ENCODE data around the gene INPP4A.

Gene INPP4A

DNA sequence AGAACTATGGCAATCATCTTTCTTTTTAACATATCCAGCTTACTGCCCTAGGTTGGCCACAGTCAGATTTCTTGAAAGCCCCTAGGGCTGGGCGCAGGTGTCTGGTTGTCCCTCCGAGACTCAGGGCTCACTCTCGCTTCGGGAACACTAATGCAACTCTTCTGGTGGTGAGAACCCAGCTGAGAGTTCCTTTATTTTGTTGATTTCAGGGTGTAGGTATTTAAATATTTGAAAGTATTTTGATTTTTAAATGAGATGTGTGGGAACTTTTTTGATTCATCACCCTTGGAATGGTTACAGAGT is 40.7 kb downstream of the INPP4A start (continued):
- TF ChIP-seq, protein P1, sequence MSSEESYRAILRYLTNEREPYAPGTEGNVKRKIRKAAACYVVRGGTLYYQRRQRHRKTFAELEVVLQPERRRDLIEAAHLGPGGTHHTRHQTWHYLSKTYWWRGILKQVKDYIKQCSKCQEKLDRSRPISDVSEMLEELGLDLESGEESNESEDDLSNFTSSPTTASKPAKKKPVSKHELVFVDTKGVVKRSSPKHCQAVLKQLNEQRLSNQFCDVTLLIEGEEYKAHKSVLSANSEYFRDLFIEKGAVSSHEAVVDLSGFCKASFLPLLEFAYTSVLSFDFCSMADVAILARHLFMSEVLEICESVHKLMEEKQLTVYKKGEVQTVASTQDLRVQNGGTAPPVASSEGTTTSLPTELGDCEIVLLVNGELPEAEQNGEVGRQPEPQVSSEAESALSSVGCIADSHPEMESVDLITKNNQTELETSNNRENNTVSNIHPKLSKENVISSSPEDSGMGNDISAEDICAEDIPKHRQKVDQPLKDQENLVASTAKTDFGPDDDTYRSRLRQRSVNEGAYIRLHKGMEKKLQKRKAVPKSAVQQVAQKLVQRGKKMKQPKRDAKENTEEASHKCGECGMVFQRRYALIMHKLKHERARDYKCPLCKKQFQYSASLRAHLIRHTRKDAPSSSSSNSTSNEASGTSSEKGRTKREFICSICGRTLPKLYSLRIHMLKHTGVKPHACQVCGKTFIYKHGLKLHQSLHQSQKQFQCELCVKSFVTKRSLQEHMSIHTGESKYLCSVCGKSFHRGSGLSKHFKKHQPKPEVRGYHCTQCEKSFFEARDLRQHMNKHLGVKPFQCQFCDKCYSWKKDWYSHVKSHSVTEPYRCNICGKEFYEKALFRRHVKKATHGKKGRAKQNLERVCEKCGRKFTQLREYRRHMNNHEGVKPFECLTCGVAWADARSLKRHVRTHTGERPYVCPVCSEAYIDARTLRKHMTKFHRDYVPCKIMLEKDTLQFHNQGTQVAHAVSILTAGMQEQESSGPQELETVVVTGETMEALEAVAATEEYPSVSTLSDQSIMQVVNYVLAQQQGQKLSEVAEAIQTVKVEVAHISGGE (tag by site-specific recombination; conservative IDR thresholded peaks at IDR 0.05; ENCODE audit: low read depth): no peak
- TF ChIP-seq GFI1B (tag by site-specific recombination; IDR thresholded peaks at IDR 0.05) (no peak), HOXA7 (CRISPR knock-in tag; IDR thresholded peaks at IDR 0.05; ENCODE audit: borderline replicate concordance) (no peak)
- TF ChIP-seq, protein P2, sequence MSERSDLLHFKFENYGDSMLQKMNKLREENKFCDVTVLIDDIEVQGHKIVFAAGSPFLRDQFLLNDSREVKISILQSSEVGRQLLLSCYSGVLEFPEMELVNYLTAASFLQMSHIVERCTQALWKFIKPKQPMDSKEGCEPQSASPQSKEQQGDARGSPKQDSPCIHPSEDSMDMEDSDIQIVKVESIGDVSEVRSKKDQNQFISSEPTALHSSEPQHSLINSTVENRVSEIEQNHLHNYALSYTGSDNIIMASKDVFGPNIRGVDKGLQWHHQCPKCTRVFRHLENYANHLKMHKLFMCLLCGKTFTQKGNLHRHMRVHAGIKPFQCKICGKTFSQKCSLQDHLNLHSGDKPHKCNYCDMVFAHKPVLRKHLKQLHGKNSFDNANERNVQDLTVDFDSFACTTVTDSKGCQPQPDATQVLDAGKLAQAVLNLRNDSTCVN (tag by site-specific recombination; optimal IDR thresholded peaks at IDR 0.05): no peak

DNA sequence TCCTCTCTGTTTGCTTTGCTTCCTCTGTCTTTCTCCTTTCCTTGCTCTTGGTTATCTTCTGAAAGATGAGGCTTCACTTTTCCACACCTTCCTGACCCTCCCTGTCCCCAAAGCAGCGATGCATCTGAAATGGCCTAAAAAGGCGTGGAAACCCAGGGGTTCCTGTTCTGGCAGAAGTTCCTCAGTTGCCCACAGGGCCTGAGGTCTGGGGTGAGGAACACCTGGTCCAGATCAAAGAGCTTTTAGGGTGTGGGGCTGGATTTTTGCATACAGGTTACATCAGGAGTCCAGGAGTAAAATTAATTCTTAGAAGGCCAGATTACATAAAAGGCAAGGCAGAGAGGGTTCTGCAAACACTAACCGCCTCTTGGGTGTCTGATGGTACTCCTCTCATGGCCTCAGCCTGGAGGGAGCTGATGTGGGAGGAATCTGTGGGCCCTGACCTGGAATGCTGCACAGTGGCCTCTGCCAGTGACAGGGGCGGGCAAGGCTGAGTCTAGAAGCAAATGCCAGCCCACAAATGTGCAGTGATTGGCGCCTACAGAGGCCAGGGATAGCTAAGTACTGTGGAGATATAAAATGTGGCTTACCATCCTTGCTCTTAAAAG is 41.8 kb downstream of the INPP4A start:
- Histone ChIP-seq H3K36me3 (ENCODE audit: control insufficient read depth in 2 of 2, insufficient read depth in 1 of 2, low read length in 2 of 2) (peaks cover 0 to 4% of the 10 kb centered on the region in 2 experiments; a peak in 1 of 3 replicates), H3K4me3 (ENCODE audit: low read depth, low read length) (no peak overlapping the region), H3K27ac (ENCODE audit: extremely low read depth, low read depth, low read length) (no peak overlapping the region), H3K4me1 (ENCODE audit: control insufficient read depth, insufficient read depth, low read length) (no peaks in the 10 kb centered on the region), H3K9me3 (ENCODE audit: control insufficient read depth, insufficient read depth, low read depth, low read length) (no peaks in the 10 kb centered on the region)
- TF ChIP-seq ZNF175 (tag by site-specific recombination; IDR thresholded peaks at IDR 0.05) (no peak), ZNF292 (tag by site-specific recombination; IDR thresholded peaks at IDR 0.05; ENCODE audit: borderline replicate concordance, low read depth) (no peak), EGR2 (tag by site-specific recombination; IDR thresholded peaks at IDR 0.05; ENCODE audit: low read depth) (peak; percentile 55; the same call in 1 of the 2 replicates), ZFHX2 (tag by site-specific recombination; conservative IDR thresholded peaks at IDR 0.05) (peak; percentile 25), ZSCAN16 (tag by site-specific recombination; IDR thresholded peaks at IDR 0.05) (no peak), FEZF1 (tag by site-specific recombination; IDR thresholded peaks at IDR 0.05) (no peak), ZNF140 (tag by site-specific recombination; IDR thresholded peaks at IDR 0.05) (no peak), ZNF366 (tag by site-specific recombination; conservative IDR thresholded peaks at IDR 0.05) (no peak)
- TF ChIP-seq, protein P3, sequence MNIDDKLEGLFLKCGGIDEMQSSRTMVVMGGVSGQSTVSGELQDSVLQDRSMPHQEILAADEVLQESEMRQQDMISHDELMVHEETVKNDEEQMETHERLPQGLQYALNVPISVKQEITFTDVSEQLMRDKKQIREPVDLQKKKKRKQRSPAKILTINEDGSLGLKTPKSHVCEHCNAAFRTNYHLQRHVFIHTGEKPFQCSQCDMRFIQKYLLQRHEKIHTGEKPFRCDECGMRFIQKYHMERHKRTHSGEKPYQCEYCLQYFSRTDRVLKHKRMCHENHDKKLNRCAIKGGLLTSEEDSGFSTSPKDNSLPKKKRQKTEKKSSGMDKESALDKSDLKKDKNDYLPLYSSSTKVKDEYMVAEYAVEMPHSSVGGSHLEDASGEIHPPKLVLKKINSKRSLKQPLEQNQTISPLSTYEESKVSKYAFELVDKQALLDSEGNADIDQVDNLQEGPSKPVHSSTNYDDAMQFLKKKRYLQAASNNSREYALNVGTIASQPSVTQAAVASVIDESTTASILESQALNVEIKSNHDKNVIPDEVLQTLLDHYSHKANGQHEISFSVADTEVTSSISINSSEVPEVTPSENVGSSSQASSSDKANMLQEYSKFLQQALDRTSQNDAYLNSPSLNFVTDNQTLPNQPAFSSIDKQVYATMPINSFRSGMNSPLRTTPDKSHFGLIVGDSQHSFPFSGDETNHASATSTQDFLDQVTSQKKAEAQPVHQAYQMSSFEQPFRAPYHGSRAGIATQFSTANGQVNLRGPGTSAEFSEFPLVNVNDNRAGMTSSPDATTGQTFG (tag by site-specific recombination; IDR thresholded peaks at IDR 0.05; ENCODE audit: borderline replicate concordance): no peak
- ChIA-PET POLR2A (no interaction called here), CTCF (interaction anchor here (0.5 to 2.6 kb wide), 7 partner anchors 12 to 325 kb away, joined by 3 to 14 read pairs (median 4); no protein-coding TSS in a partner anchor)

DNA sequence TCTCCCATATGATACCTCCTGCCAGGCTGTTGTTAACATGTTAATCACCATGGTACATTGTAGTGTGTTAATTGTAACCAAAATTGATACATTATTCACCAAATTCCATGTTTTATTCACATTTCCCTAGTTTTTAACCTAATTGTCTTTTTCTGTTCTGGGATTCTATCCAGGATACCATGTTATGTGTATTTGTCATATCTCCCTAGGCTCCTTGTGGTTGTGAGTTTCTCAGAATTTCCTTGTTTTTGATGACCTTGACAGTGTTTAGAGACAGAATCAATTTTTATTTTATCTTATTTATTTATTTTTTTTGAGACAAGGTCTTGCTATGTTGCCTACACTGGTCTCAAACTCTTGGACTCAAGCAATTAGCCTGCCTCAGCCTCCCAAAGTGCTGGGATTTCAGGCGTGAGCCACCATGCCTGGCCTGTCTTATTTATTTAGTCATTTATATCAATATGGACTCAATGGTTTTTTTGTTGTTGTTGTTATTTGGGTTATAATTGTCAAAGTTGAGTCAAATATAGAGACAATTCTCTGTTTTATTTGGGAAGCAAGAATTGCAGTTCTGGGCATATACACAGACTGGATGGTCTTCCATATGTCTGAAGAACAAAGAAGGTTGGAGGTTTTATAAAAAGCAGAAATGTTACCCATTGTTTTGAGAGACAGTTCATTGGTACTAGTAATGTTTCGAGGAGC is 42.6 kb downstream of the INPP4A start:
- CTCF ChIA-PET: interaction anchor here (0.5 to 2.6 kb wide), 21 partner anchors 8 to 780 kb away, joined by 3 to 14 read pairs (median 5); no protein-coding TSS in a partner anchor
- Histone ChIP-seq H3K4me3 (ENCODE audit: low read depth, low read length) (no peak overlapping the region), H3K4me1 (ENCODE audit: control insufficient read depth, insufficient read depth, low read length) (no peaks in the 10 kb centered on the region), H3K27ac (ENCODE audit: extremely low read depth, low read depth, low read length) (no peak overlapping the region), H3K9me3 (ENCODE audit: control insufficient read depth, insufficient read depth, low read depth, low read length) (no peaks in the 10 kb centered on the region), H3K36me3 (ENCODE audit: control insufficient read depth in 2 of 2, insufficient read depth in 1 of 2, low read length in 2 of 2) (peaks cover 0 to 4% of the 10 kb centered on the region in 2 experiments; a peak in 1 of 3 replicates)
- POLR2A ChIA-PET: interaction anchor here (1.4 kb wide), 1 partner anchor 21 kb away, joined by 5 read pairs; no protein-coding TSS in a partner anchor
- TF ChIP-seq ZNF311 (tag by site-specific recombination; IDR thresholded peaks at IDR 0.05; ENCODE audit: borderline replicate concordance) (no peak), KLF7 (tag by site-specific recombination; IDR thresholded peaks at IDR 0.05; ENCODE audit: borderline replicate concordance) (no peak), ZNF324 (tag by site-specific recombination; IDR thresholded peaks at IDR 0.05) (no peak), ZNF416 (tag by site-specific recombination; IDR thresholded peaks at IDR 0.05) (no peak), SETDB1 (IDR thresholded peaks at IDR 0.05; ENCODE audit: insufficient read length, low read length) (no peak)
- TF ChIP-seq, protein P4, sequence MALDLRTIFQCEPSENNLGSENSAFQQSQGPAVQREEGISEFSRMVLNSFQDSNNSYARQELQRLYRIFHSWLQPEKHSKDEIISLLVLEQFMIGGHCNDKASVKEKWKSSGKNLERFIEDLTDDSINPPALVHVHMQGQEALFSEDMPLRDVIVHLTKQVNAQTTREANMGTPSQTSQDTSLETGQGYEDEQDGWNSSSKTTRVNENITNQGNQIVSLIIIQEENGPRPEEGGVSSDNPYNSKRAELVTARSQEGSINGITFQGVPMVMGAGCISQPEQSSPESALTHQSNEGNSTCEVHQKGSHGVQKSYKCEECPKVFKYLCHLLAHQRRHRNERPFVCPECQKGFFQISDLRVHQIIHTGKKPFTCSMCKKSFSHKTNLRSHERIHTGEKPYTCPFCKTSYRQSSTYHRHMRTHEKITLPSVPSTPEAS (tag by site-specific recombination; IDR thresholded peaks at IDR 0.05): no peak
- TF ChIP-seq, protein P5, sequence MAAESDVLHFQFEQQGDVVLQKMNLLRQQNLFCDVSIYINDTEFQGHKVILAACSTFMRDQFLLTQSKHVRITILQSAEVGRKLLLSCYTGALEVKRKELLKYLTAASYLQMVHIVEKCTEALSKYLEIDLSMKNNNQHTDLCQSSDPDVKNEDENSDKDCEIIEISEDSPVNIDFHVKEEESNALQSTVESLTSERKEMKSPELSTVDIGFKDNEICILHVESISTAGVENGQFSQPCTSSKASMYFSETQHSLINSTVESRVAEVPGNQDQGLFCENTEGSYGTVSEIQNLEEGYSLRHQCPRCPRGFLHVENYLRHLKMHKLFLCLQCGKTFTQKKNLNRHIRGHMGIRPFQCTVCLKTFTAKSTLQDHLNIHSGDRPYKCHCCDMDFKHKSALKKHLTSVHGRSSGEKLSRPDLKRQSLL (tag by site-specific recombination; IDR thresholded peaks at IDR 0.05): no peak
- TF ChIP-seq, protein P6, sequence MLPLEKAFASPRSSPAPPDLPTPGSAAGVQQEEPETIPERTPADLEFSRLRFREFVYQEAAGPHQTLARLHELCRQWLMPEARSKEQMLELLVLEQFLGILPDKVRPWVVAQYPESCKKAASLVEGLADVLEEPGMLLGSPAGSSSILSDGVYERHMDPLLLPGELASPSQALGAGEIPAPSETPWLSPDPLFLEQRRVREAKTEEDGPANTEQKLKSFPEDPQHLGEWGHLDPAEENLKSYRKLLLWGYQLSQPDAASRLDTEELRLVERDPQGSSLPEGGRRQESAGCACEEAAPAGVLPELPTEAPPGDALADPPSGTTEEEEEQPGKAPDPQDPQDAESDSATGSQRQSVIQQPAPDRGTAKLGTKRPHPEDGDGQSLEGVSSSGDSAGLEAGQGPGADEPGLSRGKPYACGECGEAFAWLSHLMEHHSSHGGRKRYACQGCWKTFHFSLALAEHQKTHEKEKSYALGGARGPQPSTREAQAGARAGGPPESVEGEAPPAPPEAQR (tag by site-specific recombination; IDR thresholded peaks at IDR 0.05): no peak

All from HEK293 (cell line).